Fibroblast of skin of left quadriceps (primary cell): ENCODE data around the gene HCST.
"Not testable (repeated sequence)": the region's sequence is repeated elsewhere in the genome, so short reads cannot be mapped to it uniquely, and the experiment has no call there.

ENCODE experiments used
- DNase-seq, 2 experiments: peaks; one replicate each; pipeline ENCODE4 v3.0.0-alpha.2; 2013; ENCODE audit warnings: low read depth in 2 of 2

The HCST gene

GRCh38 chr19:35904311-35905068, 2.2 kb downstream of the HCST start:
- DNase-seq: no peak

- no peak for DNase-seq
Measured at GRCh38 chr19:35905178-35905727, 2.9 kb downstream of the HCST start.

GRCh38 chr19:35907377-35907745, 5.0 kb downstream of the HCST start:
- no peak for DNase-seq

- no peak for DNase-seq
Measured at GRCh38 chr19:35908010-35908441, 5.7 kb downstream of the HCST start, which contains the start of gene TYROBP. Gene TYROBP (minus strand): TSS chr19:35908295. CDS start chr19:35908228, 67 bp downstream.

GRCh38 chr19:35908973-35909683, 6.8 kb downstream of the HCST start:
- no peak for DNase-seq

- DNase-seq: no peak
Measured at GRCh38 chr19:35909684-35910035, 7.3 kb downstream of the HCST start.

GRCh38 chr19:35910355-35910754, 8.0 kb downstream of the HCST start:
- not testable (repeated sequence) for DNase-seq

- DNase-seq: no peak
Measured at GRCh38 chr19:35911173-35911572, 8.8 kb downstream of the HCST start.

- DNase-seq: no peak
Measured at GRCh38 chr19:35911790-35912189, 9.5 kb downstream of the HCST start.

- no peak for DNase-seq
Measured at GRCh38 chr19:35913589-35913988, 11.3 kb downstream of the HCST start.

- DNase-seq: no peak
Measured at GRCh38 chr19:35915443-35915842, 13.1 kb downstream of the HCST start.

- DNase-seq: no peak
Measured at GRCh38 chr19:35919306-35919705, 17.0 kb downstream of the HCST start.

- DNase-seq: no peak
Measured at GRCh38 chr19:35921012-35921411, 18.7 kb downstream of the HCST start.

- DNase-seq: no peak
Measured at GRCh38 chr19:35925501-35925900, 23.2 kb downstream of the HCST start.

- no peak for DNase-seq
Measured at GRCh38 chr19:35928507-35928906, 26.2 kb downstream of the HCST start.

GRCh38 chr19:35929876-35930275, 27.5 kb downstream of the HCST start:
- no peak for DNase-seq

GRCh38 chr19:35931161-35931873, 29.0 kb downstream of the HCST start:
- DNase-seq: peak; percentile 99

GRCh38 chr19:35931874-35932202, 29.5 kb downstream of the HCST start:
- no peak for DNase-seq

- no peak for DNase-seq
Measured at GRCh38 chr19:35932291-35932936, 30.1 kb downstream of the HCST start.

- DNase-seq: peak; percentile 33 to 38
Measured at GRCh38 chr19:35935911-35936737, 33.8 kb downstream of the HCST start, which contains the start of gene LRFN3. Gene LRFN3 (plus strand): TSS chr19:35936374. CDS start chr19:35939426, 3,052 bp downstream.

GRCh38 chr19:35936738-35937268, 34.5 kb downstream of the HCST start:
- DNase-seq: no peak
